Measurements from ENCODE around the gene INAFM1. TPM values are rescaled to one million over a fixed set of nuclear protein-coding genes. Genes with fewer than 3 reads are reported as not detected.
A peak's percentile ranks its signal among the peaks of the same experiment; 100 is the strongest.
"Not testable (repeated sequence)": the region's sequence is repeated elsewhere in the genome, so short reads cannot be mapped to it uniquely, and the experiment has no call there.

Gene INAFM1
- polyA plus RNA-seq, 6 donors from 2014 or later = 3.9 to 7.7 (median 5.6) TPM

- ATAC-seq (ENCODE audit: low read depth in 2 of 2) (no peak), DNase-seq (peak; percentile 66)
- Mint-ChIP-seq H3K9me3 (peaks cover 0 to 4% (median 0%) of the 10 kb centered on the region in 7 donors), H3K36me3 (peaks cover 0 to 4% of the 10 kb centered on the region in 2 donors), H3K4me1 (peaks cover 5 to 24% (median 7%) of the 10 kb centered on the region in 3 donors), H3K27ac (peak overlapping the region in 2 of 6 donors; percentile 56 to 58), H3K27me3 (peaks cover 7 to 24% (median 16%) of the 10 kb centered on the region in 3 donors), H3K4me3 (peak overlapping the region in 3 of 8 donors; percentile 3 to 39 (median 16))
Measured at GRCh38 chr19:47247308-47247990, 27.2 kb upstream of the INAFM1 start.

DNA sequence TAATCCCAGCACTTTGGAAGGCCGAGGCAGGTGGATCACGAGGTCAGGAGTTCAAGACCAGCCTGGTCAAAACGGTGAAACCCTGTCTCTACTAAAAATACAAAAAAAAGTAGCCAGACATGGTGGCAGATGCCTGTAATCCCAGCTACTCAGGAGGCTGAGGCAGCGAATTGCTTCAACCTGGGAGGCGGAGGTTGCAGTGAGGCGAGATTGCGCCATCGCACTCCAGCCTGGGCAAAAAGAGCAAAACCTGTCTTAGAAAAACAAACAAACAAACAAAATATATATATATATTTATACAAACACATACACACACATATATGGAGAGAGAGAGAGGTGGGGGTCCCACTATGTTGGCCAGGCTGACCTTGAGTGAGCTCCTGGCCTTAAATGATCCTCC lies 21.7 kb upstream of the INAFM1 start:
- not testable (repeated sequence) for DNase-seq; H3K27ac Mint-ChIP-seq; H3K9me3 Mint-ChIP-seq; H3K36me3 Mint-ChIP-seq; H3K27me3 Mint-ChIP-seq; ATAC-seq (ENCODE audit: low read depth in 2 of 2)
- Mint-ChIP-seq H3K4me1 (peaks cover 15 to 24% (median 16%) of the 10 kb centered on the region in 3 donors), H3K4me3 (peak overlapping the region in 1 of 8 donors; percentile 46)

GRCh38 chr19:47253467-47253881 lies 21.2 kb upstream of the INAFM1 start:
- Mint-ChIP-seq H3K27me3 (no peaks in the 10 kb centered on the region), H3K4me3 (peak overlapping the region in 2 of 8 donors; percentile 1 to 46), H3K27ac (no peak overlapping the region)

DNA sequence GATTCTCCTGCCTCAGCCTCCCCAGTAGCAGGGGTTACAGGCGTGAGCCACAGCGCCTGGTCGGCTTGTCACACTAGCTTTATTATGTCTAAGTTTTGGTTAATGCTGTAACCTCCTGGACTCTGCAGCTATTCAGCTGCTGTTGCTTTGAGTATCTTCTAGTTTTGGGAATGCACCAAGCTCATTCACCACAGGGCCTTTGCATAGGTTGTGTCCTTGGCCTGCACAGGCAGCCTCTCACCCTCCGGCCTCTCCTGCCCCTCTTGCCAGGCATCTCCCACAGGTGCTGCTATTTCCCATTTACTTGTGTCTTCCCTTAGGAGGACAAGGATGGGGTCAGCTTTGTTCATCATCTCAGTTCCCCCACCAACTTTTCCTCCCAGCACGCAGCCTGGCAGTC lies 20.7 kb upstream of the INAFM1 start:
- H3K4me1 Mint-ChIP-seq = peaks cover 23 to 32% (median 24%) of the 10 kb centered on the region in 3 donors
- H3K27me3 Mint-ChIP-seq = no peaks in the 10 kb centered on the region
- peak overlapping the region in 4 of 8 donors; percentile 1 to 46 (median 21) for H3K4me3 Mint-ChIP-seq
- DNase-seq = no peak
- H3K27ac Mint-ChIP-seq = peak overlapping the region in 3 of 6 donors; percentile 13 to 61 (median 24)
- H3K9me3 Mint-ChIP-seq = peaks cover 0 to 1% (median 0%) of the 10 kb centered on the region in 7 donors
- ATAC-seq (ENCODE audit: low read depth in 2 of 2) = no peak
- peaks cover 0 to 6% of the 10 kb centered on the region in 2 donors for H3K36me3 Mint-ChIP-seq

More at GRCh38 chr19:47253467-47253881, 21.2 kb upstream of the INAFM1 start:
- no peaks in the 10 kb centered on the region for H3K9me3 Mint-ChIP-seq
- ATAC-seq (ENCODE audit: low read depth in 2 of 2) (no peak), DNase-seq (no peak)
- H3K4me1 Mint-ChIP-seq = peaks cover 18 to 29% (median 19%) of the 10 kb centered on the region in 3 donors
- H3K36me3 Mint-ChIP-seq = peaks cover 0 to 2% of the 10 kb centered on the region in 2 donors

- H3K27me3 Mint-ChIP-seq = no peaks in the 10 kb centered on the region
- ATAC-seq (ENCODE audit: low read depth in 2 of 2) (peak; percentile 66), DNase-seq (peak; percentile 94)
- H3K4me1 Mint-ChIP-seq = peaks cover 35 to 48% (median 40%) of the 10 kb centered on the region in 3 donors
- H3K9me3 Mint-ChIP-seq = peaks cover 0 to 2% (median 0%) of the 10 kb centered on the region in 7 donors
- peak within 1 kb of the TSS; percentile 96 to 99 (median 99) for H3K27ac Mint-ChIP-seq
- peaks cover 0 to 28% of the 10 kb centered on the region in 2 donors for H3K36me3 Mint-ChIP-seq
- H3K4me3 Mint-ChIP-seq = peak within 1 kb of the TSS; percentile 85 to 98 (median 94)
Measured at GRCh38 chr19:47255879-47256692, 18.6 kb upstream of the INAFM1 start, which contains the start of gene CCDC9. TSS of gene CCDC9 (plus strand) at chr19:47256525. CDS start at chr19:47258401, 1,876 bp downstream.

DNA sequence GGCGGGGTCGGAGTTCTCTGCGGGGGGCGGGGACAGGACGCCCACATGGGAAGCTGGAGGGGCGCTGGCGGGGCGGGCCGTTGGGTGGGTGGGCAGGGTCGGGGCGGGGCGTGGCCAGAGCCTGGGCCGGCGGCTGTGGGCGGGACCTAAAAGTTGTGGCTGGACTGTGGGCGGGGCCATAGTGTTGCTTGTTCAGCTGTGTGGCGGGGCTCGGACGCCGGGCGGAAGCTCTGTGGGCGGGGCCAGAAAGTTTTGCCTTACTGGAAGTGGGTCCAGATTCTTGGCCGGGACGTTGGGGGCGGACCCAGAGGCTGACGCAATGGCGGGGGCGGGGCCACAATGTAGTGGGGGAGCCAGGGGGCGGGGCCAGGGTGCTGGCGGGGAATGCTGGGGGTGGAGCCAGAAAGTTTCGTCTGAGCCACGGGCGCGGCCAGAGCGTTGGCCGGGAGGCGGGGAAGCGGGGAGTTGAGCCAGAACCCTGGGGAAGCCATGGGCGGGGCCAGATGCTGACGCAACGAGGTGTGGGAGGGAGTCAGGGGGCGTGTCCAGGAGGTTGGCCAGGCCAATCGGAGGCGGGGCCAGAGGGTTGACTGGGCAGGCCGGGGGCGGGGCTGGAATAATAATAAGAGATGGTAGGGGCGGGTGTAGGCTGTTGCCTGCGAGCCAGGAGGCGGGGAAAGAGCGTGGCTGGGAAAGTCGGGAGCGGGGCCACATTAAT lies 17.8 kb upstream of the INAFM1 start:
- DNase-seq = peak; percentile 98
- peak overlapping the region; percentile 85 to 98 (median 94) for H3K4me3 Mint-ChIP-seq
- H3K27me3 Mint-ChIP-seq = no peaks in the 10 kb centered on the region
- peaks cover 0 to 3% (median 0%) of the 10 kb centered on the region in 7 donors for H3K9me3 Mint-ChIP-seq
- H3K4me1 Mint-ChIP-seq = peaks cover 36 to 52% (median 43%) of the 10 kb centered on the region in 3 donors
- peak overlapping the region; percentile 96 to 99 (median 99) for H3K27ac Mint-ChIP-seq
- ATAC-seq (ENCODE audit: low read depth in 2 of 2) = peak; percentile 80 to 83
- peaks cover 0 to 31% of the 10 kb centered on the region in 2 donors for H3K36me3 Mint-ChIP-seq

GRCh38 chr19:47257411-47258169 lies 17.1 kb upstream of the INAFM1 start:
- ATAC-seq (ENCODE audit: low read depth in 2 of 2) (no peak), DNase-seq (no peak)
- Mint-ChIP-seq H3K4me3 (peak overlapping the region; percentile 85 to 98 (median 94)), H3K4me1 (peaks cover 41 to 57% (median 43%) of the 10 kb centered on the region in 3 donors), H3K27me3 (no peaks in the 10 kb centered on the region), H3K27ac (peak overlapping the region; percentile 96 to 99 (median 99)), H3K9me3 (peaks cover 0 to 3% (median 0%) of the 10 kb centered on the region in 7 donors), H3K36me3 (peaks cover 0 to 31% of the 10 kb centered on the region in 2 donors)

DNA sequence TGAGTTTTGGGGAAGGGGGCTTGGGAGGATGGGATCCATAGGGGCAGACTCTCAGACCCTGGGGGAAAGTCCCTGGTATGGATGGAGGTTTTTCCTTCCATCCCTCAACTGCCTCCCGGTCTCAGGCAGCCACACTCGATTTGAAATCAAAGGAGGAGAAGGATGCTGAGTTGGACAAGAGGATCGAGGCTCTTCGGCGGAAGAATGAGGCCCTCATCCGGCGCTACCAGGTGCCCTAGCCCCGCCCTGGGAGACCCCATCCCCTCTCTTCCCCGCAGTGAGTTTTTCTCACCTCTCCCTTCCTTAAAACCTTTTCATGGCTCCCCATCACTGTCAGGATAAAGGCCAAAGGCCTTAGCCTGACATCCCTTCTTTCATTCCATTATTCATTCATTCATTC lies 16.3 kb upstream of the INAFM1 start:
- Mint-ChIP-seq H3K4me3 (peak overlapping the region; percentile 13 to 98 (median 90)), H3K27me3 (no peaks in the 10 kb centered on the region), H3K36me3 (peaks cover 0 to 31% of the 10 kb centered on the region in 2 donors), H3K9me3 (peaks cover 0 to 3% (median 0%) of the 10 kb centered on the region in 7 donors), H3K27ac (peak overlapping the region in 3 of 6 donors; percentile 44 to 96 (median 79)), H3K4me1 (peaks cover 41 to 60% (median 43%) of the 10 kb centered on the region in 3 donors)
- no peak for ATAC-seq (ENCODE audit: low read depth in 2 of 2)
- no peak for DNase-seq

GRCh38 chr19:47258895-47259555 lies 15.7 kb upstream of the INAFM1 start:
- H3K4me3 Mint-ChIP-seq = peak overlapping the region; percentile 13 to 98 (median 83)
- peaks cover 0 to 3% (median 0%) of the 10 kb centered on the region in 7 donors for H3K9me3 Mint-ChIP-seq
- no peaks in the 10 kb centered on the region for H3K27me3 Mint-ChIP-seq
- peaks cover 41 to 58% (median 43%) of the 10 kb centered on the region in 3 donors for H3K4me1 Mint-ChIP-seq
- H3K36me3 Mint-ChIP-seq = peaks cover under 1 to 31% of the 10 kb centered on the region in 2 donors
- H3K27ac Mint-ChIP-seq = peak overlapping the region in 3 of 6 donors; percentile 67 to 79 (median 78)
- no peak for ATAC-seq (ENCODE audit: low read depth in 2 of 2)
- DNase-seq = no peak

DNA sequence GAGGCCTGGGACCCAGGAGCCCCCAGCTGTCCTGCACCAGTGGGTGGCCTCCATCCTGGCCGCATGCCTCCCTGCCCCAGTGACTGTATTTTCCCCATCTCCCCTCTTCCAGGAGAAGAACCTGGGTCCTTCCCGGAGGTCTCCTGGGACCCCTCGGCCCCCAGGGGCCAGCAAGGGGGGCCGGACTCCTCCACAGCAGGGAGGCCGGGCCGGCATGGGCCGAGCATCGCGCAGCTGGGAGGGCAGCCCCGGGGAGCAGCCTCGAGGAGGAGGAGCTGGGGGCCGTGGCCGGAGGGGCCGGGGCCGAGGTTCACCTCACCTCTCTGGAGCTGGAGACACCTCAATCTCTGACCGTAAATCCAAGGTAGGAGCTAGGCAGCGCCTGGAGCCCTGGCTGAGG lies 14.2 kb upstream of the INAFM1 start:
- DNase-seq (no peak), ATAC-seq (ENCODE audit: low read depth in 2 of 2) (no peak)
- H3K4me1 Mint-ChIP-seq = peaks cover 41 to 56% (median 43%) of the 10 kb centered on the region in 3 donors
- H3K27me3 Mint-ChIP-seq = no peaks in the 10 kb centered on the region
- H3K9me3 Mint-ChIP-seq = peaks cover 0 to 3% (median 0%) of the 10 kb centered on the region in 7 donors
- no peak overlapping the region for H3K4me3 Mint-ChIP-seq
- peaks cover 4 to 31% of the 10 kb centered on the region in 2 donors for H3K36me3 Mint-ChIP-seq
- peak overlapping the region in 1 of 6 donors; percentile 78 for H3K27ac Mint-ChIP-seq

DNA sequence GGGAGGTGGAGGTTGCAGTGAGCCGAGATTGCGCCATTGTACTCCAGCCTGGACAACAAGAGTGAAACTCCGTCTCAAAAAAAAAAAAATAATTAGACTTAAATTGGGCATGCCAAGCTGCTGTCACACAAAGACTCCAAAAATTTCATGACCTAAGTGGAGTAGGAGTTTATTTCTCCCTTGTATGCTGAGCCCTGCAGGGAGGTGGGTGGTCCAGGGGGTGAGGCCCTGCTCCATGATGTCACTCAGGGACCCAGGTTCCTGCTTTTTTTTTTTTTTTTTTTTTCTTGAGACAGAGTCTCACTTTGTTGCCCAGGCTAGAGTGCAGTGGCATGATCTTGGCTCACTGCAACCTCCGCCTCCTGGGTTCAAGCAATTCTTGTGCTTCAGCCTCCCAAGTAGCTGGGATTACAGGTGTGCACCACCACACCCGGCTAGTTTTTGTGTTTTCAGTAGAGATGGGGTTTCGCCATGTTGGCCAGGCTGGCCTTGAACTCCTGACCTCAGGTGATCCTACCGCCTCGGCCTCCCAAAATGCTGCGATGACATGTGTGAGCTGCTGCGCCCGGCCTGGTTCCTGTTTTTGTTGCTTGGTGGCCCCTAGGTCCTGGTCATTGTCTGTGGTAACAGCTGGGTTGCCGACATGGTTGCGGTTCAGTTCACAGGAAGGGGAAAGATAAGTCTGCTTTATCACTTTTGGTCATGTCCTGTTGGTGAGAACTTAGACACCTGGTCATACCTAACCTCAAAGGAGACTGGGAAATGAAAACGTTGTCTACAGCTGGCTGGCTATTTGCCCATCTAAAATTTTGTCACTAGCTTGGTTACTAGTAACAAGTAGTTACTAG lies 12.5 kb upstream of the INAFM1 start:
- not testable (repeated sequence) for H3K27me3 Mint-ChIP-seq, H3K9me3 Mint-ChIP-seq
- Mint-ChIP-seq H3K36me3 (peaks cover 4 to 31% of the 10 kb centered on the region in 2 donors), H3K4me1 (peaks cover 34 to 44% (median 36%) of the 10 kb centered on the region in 3 donors), H3K27ac (peak overlapping the region; percentile 76 to 96 (median 88)), H3K4me3 (peak overlapping the region in 4 of 8 donors; percentile 42 to 73 (median 54))
- DNase-seq (peak; percentile 62), ATAC-seq (ENCODE audit: low read depth in 2 of 2) (peak; percentile 82 to 91)
